ENCODE measurements around the gene C16orf92.

DNA sequence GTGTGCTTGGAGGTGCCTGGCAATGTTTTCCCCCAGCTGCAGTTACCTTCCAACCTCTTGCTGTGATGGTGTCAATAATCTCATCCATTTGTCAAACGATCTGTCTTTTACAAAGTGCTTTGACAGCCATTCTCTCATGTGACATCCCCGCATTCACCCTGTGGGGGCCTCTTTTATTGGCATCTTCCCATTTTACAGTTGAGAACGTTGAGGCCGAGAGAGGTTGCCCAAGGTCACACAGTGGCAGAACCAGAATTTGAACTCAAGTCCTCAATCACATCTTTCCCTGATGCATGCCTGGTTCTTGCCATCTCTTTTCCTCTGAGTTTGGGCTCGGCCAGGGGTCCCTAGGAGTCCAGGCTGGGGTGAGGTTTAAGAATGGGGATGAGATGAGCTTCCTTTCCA, 47.9 kb upstream of the C16orf92 start:
- TF ChIP-seq POLR2AphosphoS5 (IDR thresholded peaks at IDR 0.05) = no peak
- TF ChIP-seq, protein P1, sequence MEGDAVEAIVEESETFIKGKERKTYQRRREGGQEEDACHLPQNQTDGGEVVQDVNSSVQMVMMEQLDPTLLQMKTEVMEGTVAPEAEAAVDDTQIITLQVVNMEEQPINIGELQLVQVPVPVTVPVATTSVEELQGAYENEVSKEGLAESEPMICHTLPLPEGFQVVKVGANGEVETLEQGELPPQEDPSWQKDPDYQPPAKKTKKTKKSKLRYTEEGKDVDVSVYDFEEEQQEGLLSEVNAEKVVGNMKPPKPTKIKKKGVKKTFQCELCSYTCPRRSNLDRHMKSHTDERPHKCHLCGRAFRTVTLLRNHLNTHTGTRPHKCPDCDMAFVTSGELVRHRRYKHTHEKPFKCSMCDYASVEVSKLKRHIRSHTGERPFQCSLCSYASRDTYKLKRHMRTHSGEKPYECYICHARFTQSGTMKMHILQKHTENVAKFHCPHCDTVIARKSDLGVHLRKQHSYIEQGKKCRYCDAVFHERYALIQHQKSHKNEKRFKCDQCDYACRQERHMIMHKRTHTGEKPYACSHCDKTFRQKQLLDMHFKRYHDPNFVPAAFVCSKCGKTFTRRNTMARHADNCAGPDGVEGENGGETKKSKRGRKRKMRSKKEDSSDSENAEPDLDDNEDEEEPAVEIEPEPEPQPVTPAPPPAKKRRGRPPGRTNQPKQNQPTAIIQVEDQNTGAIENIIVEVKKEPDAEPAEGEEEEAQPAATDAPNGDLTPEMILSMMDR (IDR thresholded peaks at IDR 0.05) = no peak
- TF ChIP-seq POLR2A (IDR thresholded peaks at IDR 0.05; ENCODE audit: low read depth) = no peak
- no peak for TF ChIP-seq EP300 (IDR thresholded peaks at IDR 0.05)

Measured in esophagus muscularis mucosa (tissue), 4 donors.